Smooth muscle cell (in vitro differentiated cells): ENCODE results near the gene PROSER3. TPM values are rescaled to one million over a fixed set of nuclear protein-coding genes. Genes with fewer than 3 reads are reported as not detected.

Experiments used
- DNase-seq: peaks from one replicate; lab custom pipeline; 2025; ENCODE audit not compliant: unreplicated experiment; lab: John Stamatoyannopoulos, UW
- H2AFZ ChIP-seq: fragments of 200-600 bp; sonication (generic); 2 replicates; pipeline ENCODE4 v1.6.0; 2016; ENCODE audit warnings: antibody characterized with exemption, low read depth, mild to moderate bottlenecking
- H3F3A ChIP-seq: fragments of 200-600 bp; sonication (generic); 2 replicates; pipeline ENCODE4 v1.6.0; 2017; ENCODE audit warnings: antibody characterized with exemption, low read depth
- H3K27ac ChIP-seq: fragments of 200-600 bp; sonication (generic); 2 replicates; pipeline ENCODE4 v1.5.1; 2016; ENCODE audit warnings: low read depth, mild to moderate bottlenecking
- H3K27me3 ChIP-seq: fragments of 200-600 bp; sonication (generic); 2 replicates; pipeline ENCODE4 v1.6.1; 2016; ENCODE audit warnings: low read depth, mild to moderate bottlenecking
- H3K36me3 ChIP-seq: fragments of 200-600 bp; sonication (generic); 2 replicates; pipeline ENCODE4 v1.5.1; 2016; ENCODE audit warnings: low read depth
- H3K4me1 ChIP-seq: fragments of 200-600 bp; sonication (generic); 2 replicates; pipeline ENCODE4 v1.5.1; 2016; ENCODE audit warnings: low read depth
- H3K4me2 ChIP-seq: fragments of 200-600 bp; sonication (generic); 2 replicates; pipeline ENCODE4 v1.6.0; 2016; ENCODE audit warnings: mild to moderate bottlenecking
- H3K4me3 ChIP-seq: fragments of 200-600 bp; sonication (generic); 2 replicates; pipeline ENCODE4 v1.5.1; 2016; ENCODE audit warnings: mild to moderate bottlenecking
- H3K79me2 ChIP-seq: fragments of 200-600 bp; sonication (generic); 2 replicates; pipeline ENCODE4 v1.6.0; 2016; ENCODE audit warnings: low read depth, mild to moderate bottlenecking
- H3K9ac ChIP-seq: fragments of 200-600 bp; sonication (generic); 2 replicates; pipeline ENCODE4 v1.6.0; 2016; ENCODE audit warnings: low read depth
- H3K9me3 ChIP-seq: fragments of 200-600 bp; sonication (generic); replicated peaks from 2 replicates; pipeline ENCODE4 v1.5.1; 2016; ENCODE audit warnings: low read depth
- H4K20me1 ChIP-seq: fragments of 200-600 bp; sonication (generic); 2 replicates; pipeline ENCODE4 v1.6.0; 2016; ENCODE audit warnings: low read depth
- WGBS: methylation state at CpG from one replicate; pipeline ENCODE4 v1.1.7; 2016; ENCODE audit warnings: low lambda C conversion rate; 5-methylcytosine and 5-hydroxymethylcytosine counted together
- polyA plus RNA-seq: library from polyadenylated mRNA; unstranded; fragments of >200 nt; fragmentation: Nextera tagmentation; extraction: Ambion mirVana; gene quantifications from 2 replicates; pipeline ENCODE4 v1.2.1, GENCODE V29; 2016
- total RNA-seq: library from RNA; depleted of rRNA; stranded (reverse); fragments of >200 nt; gene quantifications from 2 replicates; pipeline ENCODE4 v1.2.3, GENCODE V29; 2014
- TF ChIP-seq, protein P1 (sequence below): fragments of 200-600 bp; sonication (generic); IDR thresholded peaks from 2 replicates; pipeline ENCODE4 v1.5.1; 2017; ENCODE audit warnings: borderline replicate concordance, mild to moderate bottlenecking, antibody characterized with exemption; ENCODE audit not compliant: insufficient read depth, poor library complexity, severe bottlenecking

The PROSER3 gene
- total and polyA plus RNA-seq, 2 experiments from 2014 or later, result 13.7 to 24.8 TPM

DNA sequence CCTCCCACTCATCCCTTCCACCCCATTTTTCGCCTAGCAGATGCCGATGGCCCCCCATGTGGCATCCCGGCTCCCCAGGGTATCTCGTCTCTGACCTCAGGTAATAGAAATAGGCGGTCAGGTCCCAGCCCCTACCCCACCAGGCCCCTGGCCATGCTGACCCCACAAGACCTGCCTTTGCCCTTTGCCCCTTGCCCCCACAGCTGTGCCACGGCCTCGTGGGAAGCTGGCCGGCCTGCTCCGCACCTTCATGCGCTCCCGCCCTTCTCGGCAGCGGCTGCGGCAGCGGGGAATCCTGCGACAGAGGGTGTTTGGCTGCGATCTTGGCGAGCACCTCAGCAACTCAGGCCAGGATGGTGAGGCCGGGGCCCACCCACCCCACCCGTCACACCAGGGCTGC lies 22.7 kb downstream of the PROSER3 start:
- no peaks in the 10 kb centered on the region for H3K27me3 ChIP-seq
- TF ChIP-seq, protein P1, sequence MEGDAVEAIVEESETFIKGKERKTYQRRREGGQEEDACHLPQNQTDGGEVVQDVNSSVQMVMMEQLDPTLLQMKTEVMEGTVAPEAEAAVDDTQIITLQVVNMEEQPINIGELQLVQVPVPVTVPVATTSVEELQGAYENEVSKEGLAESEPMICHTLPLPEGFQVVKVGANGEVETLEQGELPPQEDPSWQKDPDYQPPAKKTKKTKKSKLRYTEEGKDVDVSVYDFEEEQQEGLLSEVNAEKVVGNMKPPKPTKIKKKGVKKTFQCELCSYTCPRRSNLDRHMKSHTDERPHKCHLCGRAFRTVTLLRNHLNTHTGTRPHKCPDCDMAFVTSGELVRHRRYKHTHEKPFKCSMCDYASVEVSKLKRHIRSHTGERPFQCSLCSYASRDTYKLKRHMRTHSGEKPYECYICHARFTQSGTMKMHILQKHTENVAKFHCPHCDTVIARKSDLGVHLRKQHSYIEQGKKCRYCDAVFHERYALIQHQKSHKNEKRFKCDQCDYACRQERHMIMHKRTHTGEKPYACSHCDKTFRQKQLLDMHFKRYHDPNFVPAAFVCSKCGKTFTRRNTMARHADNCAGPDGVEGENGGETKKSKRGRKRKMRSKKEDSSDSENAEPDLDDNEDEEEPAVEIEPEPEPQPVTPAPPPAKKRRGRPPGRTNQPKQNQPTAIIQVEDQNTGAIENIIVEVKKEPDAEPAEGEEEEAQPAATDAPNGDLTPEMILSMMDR, result no peak

DNA sequence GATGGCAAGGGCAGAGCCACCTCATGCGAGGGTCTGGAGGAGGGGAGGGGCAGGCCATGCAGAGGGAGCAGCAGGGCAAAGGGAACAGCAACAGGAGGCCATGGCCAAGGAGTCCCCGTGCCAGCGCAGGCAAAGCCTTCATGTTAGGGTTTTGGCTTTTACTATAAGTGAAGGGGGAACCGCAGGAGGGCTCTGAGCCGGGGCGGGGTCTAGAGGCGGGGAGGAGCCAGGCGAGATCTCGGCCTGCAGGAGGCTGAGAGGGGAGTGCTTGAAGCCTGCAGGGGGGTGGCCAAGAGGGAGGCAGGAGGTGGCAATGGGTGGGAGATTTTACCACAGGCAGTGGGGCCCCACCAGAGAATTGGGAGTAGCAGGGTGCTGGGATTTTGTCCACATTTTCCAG lies 23.7 kb downstream of the PROSER3 start:
- TF ChIP-seq, protein P1, result no peak
- no peak for DNase-seq
- H3K27me3 ChIP-seq, result no peaks in the 10 kb centered on the region
- no peaks in the 10 kb centered on the region for H3K9me3 ChIP-seq
- no peak overlapping the region for H3K9ac ChIP-seq
- no peak overlapping the region for H3K27ac ChIP-seq
- no peak overlapping the region for H3K4me3 ChIP-seq
- H2AFZ ChIP-seq, result no peak overlapping the region
- no peaks in the 10 kb centered on the region for H4K20me1 ChIP-seq
- 84% methylated on average over 9 of the region's 9 CpGs for whole genome bisulfite sequencing
- H3K79me2 ChIP-seq, result no peaks in the 10 kb centered on the region
- no peak overlapping the region for H3K4me2 ChIP-seq
- no peaks in the 10 kb centered on the region for H3K36me3 ChIP-seq
- H3K4me1 ChIP-seq, result no peaks in the 10 kb centered on the region
- H3F3A ChIP-seq, result no peaks in the 10 kb centered on the region

More for the DNA sequence above, 22.7 kb downstream of the PROSER3 start:
- peaks cover 6% of the 10 kb centered on the region for H3K4me1 ChIP-seq
- no peak overlapping the region for H3K4me3 ChIP-seq
- no peaks in the 10 kb centered on the region for H3K36me3 ChIP-seq
- H3K9me3 ChIP-seq, result no peaks in the 10 kb centered on the region
- WGBS, result 96% methylated on average over 20 of the region's 20 CpGs
- no peak overlapping the region for H2AFZ ChIP-seq
- H3K27ac ChIP-seq, result no peak overlapping the region
- H3K4me2 ChIP-seq, result no peak overlapping the region
- no peaks in the 10 kb centered on the region for H4K20me1 ChIP-seq
- H3K9ac ChIP-seq, result no peak overlapping the region
- H3K79me2 ChIP-seq, result no peaks in the 10 kb centered on the region
- no peaks in the 10 kb centered on the region for H3F3A ChIP-seq
- DNase-seq, result no peak

DNA sequence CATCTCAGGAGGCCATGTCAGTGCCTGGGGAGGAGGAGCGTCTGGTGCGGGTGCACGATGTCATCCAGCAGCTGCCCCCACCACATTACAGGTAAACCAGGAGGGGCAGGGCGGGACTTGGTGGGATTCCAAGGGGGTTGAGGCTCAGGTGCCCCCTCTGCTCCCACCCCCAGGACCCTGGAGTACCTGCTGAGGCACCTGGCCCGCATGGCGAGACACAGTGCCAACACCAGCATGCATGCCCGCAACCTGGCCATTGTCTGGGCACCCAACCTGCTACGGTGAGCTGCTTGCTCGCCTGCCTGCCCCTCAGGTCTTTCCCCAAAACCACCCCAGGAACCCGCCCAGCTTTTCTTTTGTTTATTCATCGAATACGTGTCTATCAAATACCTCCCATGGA lies 24.6 kb downstream of the PROSER3 start:
- H2AFZ ChIP-seq, result no peak overlapping the region
- no peak overlapping the region for H3K27ac ChIP-seq
- H3K4me3 ChIP-seq, result no peak overlapping the region
- no peak for DNase-seq
- H3K9me3 ChIP-seq, result no peaks in the 10 kb centered on the region
- no peaks in the 10 kb centered on the region for H3F3A ChIP-seq
- no peak overlapping the region for H3K4me2 ChIP-seq
- 98% methylated on average over 12 of the region's 12 CpGs for WGBS
- H3K27me3 ChIP-seq, result no peaks in the 10 kb centered on the region
- H3K4me1 ChIP-seq, result no peaks in the 10 kb centered on the region
- no peaks in the 10 kb centered on the region for H4K20me1 ChIP-seq
- H3K36me3 ChIP-seq, result no peaks in the 10 kb centered on the region
- TF ChIP-seq, protein P1, result no peak
- no peak overlapping the region for H3K9ac ChIP-seq
- no peaks in the 10 kb centered on the region for H3K79me2 ChIP-seq
